ENCODE measurements around the gene MSX1. TPM values are rescaled to one million over a fixed set of nuclear protein-coding genes. Genes with fewer than 3 reads are reported as not detected.

The MSX1 gene
- total RNA-seq, 2 experiments from 2014 or later = 0.16 to 2.1 TPM

DNA sequence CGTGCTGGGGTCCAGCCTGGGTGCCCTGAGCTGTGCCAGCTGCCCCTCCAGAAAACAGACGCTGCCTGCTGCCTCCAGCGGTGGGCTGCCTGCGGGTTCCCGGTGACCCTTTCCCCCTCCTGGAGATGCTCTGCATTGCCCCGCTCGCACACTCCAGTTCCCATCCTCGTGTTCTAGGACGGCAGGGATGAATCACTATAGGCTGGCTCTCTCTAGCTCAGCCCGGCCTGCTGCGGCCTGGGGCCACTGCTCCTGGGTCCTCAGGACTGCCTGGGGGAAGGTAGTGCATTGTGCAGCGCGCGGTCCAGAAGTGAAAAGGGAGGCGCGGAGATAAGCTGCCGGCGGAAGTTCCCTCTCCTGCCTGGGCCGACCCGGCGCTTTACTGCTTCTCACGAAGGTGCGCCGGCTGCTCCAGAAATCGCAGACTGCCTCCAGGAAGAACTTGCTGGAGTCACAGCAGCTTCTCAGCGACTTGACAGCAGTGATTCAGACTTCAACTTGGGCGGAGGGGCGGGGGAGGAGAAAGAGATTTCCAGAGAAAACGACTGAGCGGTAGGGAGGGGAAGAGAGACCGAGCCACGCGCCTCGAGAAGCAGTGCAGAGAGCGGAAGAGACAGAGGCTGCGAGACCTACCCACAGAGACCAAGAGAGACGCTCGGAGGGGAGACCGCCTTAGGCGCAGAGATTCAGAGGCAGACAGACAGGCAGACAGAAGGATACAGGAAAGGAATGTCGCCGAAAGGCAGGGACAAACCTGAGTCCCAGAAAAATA is 6.7 kb upstream of the MSX1 start:
- Histone ChIP-seq H4K20me1 (ENCODE audit: insufficient read depth, low read length) (no peaks in the 10 kb centered on the region), H3K4me2 (ENCODE audit: low read length) (no peak overlapping the region)
- POLR2A ChIA-PET = no interaction called here

DNA sequence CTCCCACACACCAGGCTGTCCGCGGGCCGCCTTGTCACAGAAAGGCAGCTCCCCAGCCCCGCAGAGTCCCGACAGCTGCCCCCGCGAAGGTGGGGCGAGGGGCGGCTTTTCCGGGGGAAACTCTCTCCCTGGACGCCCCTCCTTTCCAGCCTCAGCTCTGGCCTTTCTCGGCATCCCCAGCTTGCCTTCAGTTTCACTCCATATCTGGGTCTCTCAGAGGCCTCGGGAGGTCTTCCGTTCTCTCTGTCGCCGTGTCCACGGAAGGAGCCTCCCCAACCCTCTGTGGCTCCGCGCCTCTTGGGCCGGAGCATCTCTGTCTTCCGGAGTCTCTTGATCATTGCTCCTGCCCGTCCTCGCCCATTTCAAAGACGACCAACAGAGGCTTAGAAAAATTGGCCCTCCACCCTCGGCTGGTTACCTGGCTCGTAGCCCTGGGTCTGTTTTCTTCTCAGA is 6.1 kb upstream of the MSX1 start:
- ChIA-PET POLR2A (no interaction called here), CTCF (ENCODE audit: unreplicated experiment) (no interaction called here)

More for the DNA sequence above, 6.7 kb upstream of the MSX1 start:
- H3K4me3 ChIP-seq (ENCODE audit: low read depth, low read length, poor library complexity, severe bottlenecking) = no peak overlapping the region
- CTCF ChIA-PET (ENCODE audit: unreplicated experiment) = no interaction called here
- no peak overlapping the region for H2AFZ ChIP-seq (ENCODE audit: low read length)
- H3K27ac ChIP-seq (ENCODE audit: low read depth, low read length, poor library complexity, severe bottlenecking) = no peak overlapping the region
- DNase-seq (ENCODE audit: low spot score) = no peak
- intact Hi-C loops (cut with micrococcal nuclease; ENCODE audit: unreplicated experiment) = loop anchor here (5.0 kb wide), 1 partner anchor 365 kb away; no protein-coding TSS in a partner anchor
- H3K9me3 ChIP-seq (ENCODE audit: low read length) = no peaks in the 10 kb centered on the region
- no peaks in the 10 kb centered on the region for H3K79me2 ChIP-seq (ENCODE audit: insufficient read depth, low read depth, low read length)
- BruUV-seq (replicated peaks) = no TSS peak
- no peak for TF ChIP-seq EZH2phosphoT487 (IDR thresholded peaks at IDR 0.05; ENCODE audit: borderline replicate concordance, low read depth, low read length)
- TF ChIP-seq, protein P1, sequence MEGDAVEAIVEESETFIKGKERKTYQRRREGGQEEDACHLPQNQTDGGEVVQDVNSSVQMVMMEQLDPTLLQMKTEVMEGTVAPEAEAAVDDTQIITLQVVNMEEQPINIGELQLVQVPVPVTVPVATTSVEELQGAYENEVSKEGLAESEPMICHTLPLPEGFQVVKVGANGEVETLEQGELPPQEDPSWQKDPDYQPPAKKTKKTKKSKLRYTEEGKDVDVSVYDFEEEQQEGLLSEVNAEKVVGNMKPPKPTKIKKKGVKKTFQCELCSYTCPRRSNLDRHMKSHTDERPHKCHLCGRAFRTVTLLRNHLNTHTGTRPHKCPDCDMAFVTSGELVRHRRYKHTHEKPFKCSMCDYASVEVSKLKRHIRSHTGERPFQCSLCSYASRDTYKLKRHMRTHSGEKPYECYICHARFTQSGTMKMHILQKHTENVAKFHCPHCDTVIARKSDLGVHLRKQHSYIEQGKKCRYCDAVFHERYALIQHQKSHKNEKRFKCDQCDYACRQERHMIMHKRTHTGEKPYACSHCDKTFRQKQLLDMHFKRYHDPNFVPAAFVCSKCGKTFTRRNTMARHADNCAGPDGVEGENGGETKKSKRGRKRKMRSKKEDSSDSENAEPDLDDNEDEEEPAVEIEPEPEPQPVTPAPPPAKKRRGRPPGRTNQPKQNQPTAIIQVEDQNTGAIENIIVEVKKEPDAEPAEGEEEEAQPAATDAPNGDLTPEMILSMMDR (conservative IDR thresholded peaks at IDR 0.05; ENCODE audit: low read length) = no peak
- H3K4me1 ChIP-seq (ENCODE audit: insufficient read depth, low read length, poor library complexity, severe bottlenecking) = no peaks in the 10 kb centered on the region
- no peaks in the 10 kb centered on the region for H3K36me3 ChIP-seq (ENCODE audit: insufficient read depth, low read length)
- H3K9me2 ChIP-seq (ENCODE audit: insufficient read depth, low read length) = no peaks in the 10 kb centered on the region

More for the DNA sequence above, 6.1 kb upstream of the MSX1 start:
- Histone ChIP-seq H3K4me2 (ENCODE audit: low read length) (no peak overlapping the region), H2AFZ (ENCODE audit: low read length) (no peak overlapping the region), H3K36me3 (ENCODE audit: insufficient read depth, low read length) (no peaks in the 10 kb centered on the region), H3K9me3 (ENCODE audit: low read length) (no peaks in the 10 kb centered on the region), H3K4me1 (ENCODE audit: insufficient read depth, low read length, poor library complexity, severe bottlenecking) (no peaks in the 10 kb centered on the region), H4K20me1 (ENCODE audit: insufficient read depth, low read length) (no peaks in the 10 kb centered on the region), H3K79me2 (ENCODE audit: insufficient read depth, low read depth, low read length) (no peaks in the 10 kb centered on the region), H3K9me2 (ENCODE audit: insufficient read depth, low read length) (no peaks in the 10 kb centered on the region), H3K4me3 (ENCODE audit: low read depth, low read length, poor library complexity, severe bottlenecking) (no peak overlapping the region), H3K27ac (ENCODE audit: low read depth, low read length, poor library complexity, severe bottlenecking) (no peak overlapping the region)
- intact Hi-C loops (cut with micrococcal nuclease; ENCODE audit: unreplicated experiment) = loop anchor here (5.0 kb wide), 1 partner anchor 366 kb away; no protein-coding TSS in a partner anchor
- DNase-seq (ENCODE audit: low spot score) = no peak
- no TSS peak for BruUV-seq (replicated peaks)
- TF ChIP-seq EZH2phosphoT487 (IDR thresholded peaks at IDR 0.05; ENCODE audit: borderline replicate concordance, low read depth, low read length) = no peak
- TF ChIP-seq, protein P1 (conservative IDR thresholded peaks at IDR 0.05; ENCODE audit: low read length) = no peak
